Endodermal cell (in vitro differentiated cells): ENCODE measurements around the gene ALCAM. TPM values are rescaled to one million over a fixed set of nuclear protein-coding genes. Genes with fewer than 3 reads are reported as not detected.

Experiments
- DNase-seq: peaks from one replicate; pipeline ENCODE4 v3.0.0-alpha.2; 2017
- H3K27ac ChIP-seq: 2 replicates; pipeline ENCODE4 v1.5.1; 2013; ENCODE audit warnings: mild to moderate bottlenecking, low read depth, low read length, moderate library complexity
- H3K27me3 ChIP-seq: 2 replicates; pipeline ENCODE4 v1.6.1; 2013; ENCODE audit warnings: mild to moderate bottlenecking, low read length, moderate library complexity; ENCODE audit not compliant: insufficient read depth, control insufficient read depth, poor library complexity, severe bottlenecking
- H3K36me3 ChIP-seq: 2 replicates; pipeline ENCODE4 v1.7.0; 2013; ENCODE audit warnings: mild to moderate bottlenecking, low read length, moderate library complexity; ENCODE audit not compliant: control insufficient read depth, insufficient read depth
- H3K4me1 ChIP-seq: one replicate; pipeline ENCODE4 v1.7.0; 2013; ENCODE audit warnings: low read length; ENCODE audit not compliant: control insufficient read depth, insufficient read depth
- H3K4me3 ChIP-seq: 2 replicates; pipeline ENCODE4 v1.5.1; 2013; ENCODE audit warnings: mild to moderate bottlenecking, low read length, moderate library complexity
- H3K9ac ChIP-seq: 2 replicates; pipeline ENCODE4 v1.6.1; 2013; ENCODE audit warnings: mild to moderate bottlenecking, low read length, moderate library complexity; ENCODE audit not compliant: poor library complexity, severe bottlenecking; ENCODE audit errors: extremely low read depth
- H3K9me3 ChIP-seq: 2 replicates; pipeline ENCODE4 v1.6.1; 2013; ENCODE audit warnings: mild to moderate bottlenecking, low read length, moderate library complexity; ENCODE audit not compliant: control insufficient read depth
- H3K27ac Mint-ChIP-seq: 2 replicates; pipeline ENCODE4 v1.8.0; 2020; ENCODE audit warnings: mixed read lengths
- H3K27me3 Mint-ChIP-seq: 2 replicates; pipeline ENCODE4 v1.8.0; 2021; ENCODE audit warnings: mild to moderate bottlenecking, mixed read lengths; ENCODE audit not compliant: insufficient read depth
- H3K36me3 Mint-ChIP-seq: 2 replicates; pipeline ENCODE4 v1.8.0; 2020; ENCODE audit warnings: low read depth, mixed read lengths
- H3K4me1 Mint-ChIP-seq: 2 replicates; pipeline ENCODE4 v1.8.0; 2020; ENCODE audit warnings: mixed read lengths
- H3K4me3 Mint-ChIP-seq: 2 replicates; pipeline ENCODE4 v1.8.0; 2020; ENCODE audit warnings: mild to moderate bottlenecking, moderate library complexity, mixed read lengths
- H3K9me3 Mint-ChIP-seq: 2 replicates; pipeline ENCODE4 v1.8.0; 2020; ENCODE audit warnings: mild to moderate bottlenecking, mixed read lengths
- CTCF ChIP-seq: fragments of 200-600 bp; sonication (generic); conservative IDR thresholded peaks from 2 replicates; pipeline ENCODE4 v1.5.0; 2021; ENCODE audit warnings: antibody characterized with exemption, mild to moderate bottlenecking
- WGBS, 2 experiments: methylation state at CpG; one replicate each; pipeline versions ENCODE4 v1.1.5 to v1.1.7; 2013; ENCODE audit warnings: missing lambda C conversion rate in 2 of 2, mixed read lengths in 1 of 2; ENCODE audit not compliant: insufficient coverage in 1 of 2, insufficient read length in 1 of 2; 5-methylcytosine and 5-hydroxymethylcytosine counted together
- total RNA-seq, 2 donors: library from RNA; stranded (reverse); fragmentation: NEBNext Ultra II Directional in 1 of 2; extraction: Animal tissue kit (Norgen Biotek cat#: 25700) in 1 of 2; gene quantifications; 2 replicates in 1 of 2; 3 replicates in 1 of 2; pipeline ENCODE4 v1.2.1, GENCODE V29; 2021

ALCAM gene
- total RNA-seq, 2 donors from 2014 or later = 19.3 to 36.5 TPM

- peaks cover 16% of the 10 kb centered on the region for H3K9me3 ChIP-seq
- H3K9ac ChIP-seq = no peak overlapping the region
- H3K4me3 ChIP-seq = peak overlapping the region; percentile 28
- H3K4me1 ChIP-seq = peaks cover 3% of the 10 kb centered on the region
- Mint-ChIP-seq H3K4me1 (peaks cover 31% of the 10 kb centered on the region), H3K27me3 (peaks cover 6% of the 10 kb centered on the region), H3K9me3 (peaks cover 4% of the 10 kb centered on the region), H3K4me3 (no peak overlapping the region), H3K27ac (no peak overlapping the region), H3K36me3 (no peaks in the 10 kb centered on the region)
- DNase-seq = no peak
- no peaks in the 10 kb centered on the region for H3K27me3 ChIP-seq
- no peak overlapping the region for H3K27ac ChIP-seq
- TF ChIP-seq CTCF = no peak
- no peaks in the 10 kb centered on the region for H3K36me3 ChIP-seq
- 97 to 100% methylated on average over 3 to 5 of the region's 5 CpGs for WGBS, 2 experiments
Measured at GRCh38 chr3:105611304-105612192, 244.8 kb downstream of the ALCAM start.

- peaks cover 6% of the 10 kb centered on the region for H3K27me3 Mint-ChIP-seq
- Histone ChIP-seq H3K9ac (no peak overlapping the region), H3K9me3 (peaks cover 9% of the 10 kb centered on the region), H3K27ac (no peak overlapping the region), H3K36me3 (no peaks in the 10 kb centered on the region), H3K4me3 (no peak overlapping the region), H3K27me3 (no peaks in the 10 kb centered on the region), H3K4me1 (peaks cover 3% of the 10 kb centered on the region)
- no peak overlapping the region for H3K4me3 Mint-ChIP-seq
- H3K9me3 Mint-ChIP-seq = peaks cover 4% of the 10 kb centered on the region
- H3K4me1 Mint-ChIP-seq = peaks cover 31% of the 10 kb centered on the region
- WGBS, 2 experiments = 40 to 71% methylated on average over 1 to 2 of the region's 2 CpGs
- DNase-seq = peak; percentile 87
- H3K36me3 Mint-ChIP-seq = no peaks in the 10 kb centered on the region
- no peak for TF ChIP-seq CTCF
- H3K27ac Mint-ChIP-seq = peak overlapping the region; percentile 91
Measured at GRCh38 chr3:105613120-105613519, 246.4 kb downstream of the ALCAM start.

GRCh38 chr3:105614288-105615030 is 247.8 kb downstream of the ALCAM start:
- no peaks in the 10 kb centered on the region for H3K36me3 ChIP-seq
- no peak overlapping the region for H3K4me3 Mint-ChIP-seq
- H3K4me1 Mint-ChIP-seq = peaks cover 24% of the 10 kb centered on the region
- no peaks in the 10 kb centered on the region for H3K36me3 Mint-ChIP-seq
- peaks cover 3% of the 10 kb centered on the region for H3K4me1 ChIP-seq
- no peak overlapping the region for H3K4me3 ChIP-seq
- TF ChIP-seq CTCF = no peak
- no peak overlapping the region for H3K27ac Mint-ChIP-seq
- H3K27me3 ChIP-seq = no peaks in the 10 kb centered on the region
- no peak overlapping the region for H3K27ac ChIP-seq
- DNase-seq = no peak
- no peaks in the 10 kb centered on the region for H3K27me3 Mint-ChIP-seq
- peaks cover 4% of the 10 kb centered on the region for H3K9me3 Mint-ChIP-seq
- no peak overlapping the region for H3K9ac ChIP-seq
- H3K9me3 ChIP-seq = peaks cover 9% of the 10 kb centered on the region
